ELR (cell line): ENCODE measurements around the gene FLT4.

Experiments
- DNase-seq: peaks from one replicate; pipeline ENCODE4 v3.0.0-alpha.2; 2015; ENCODE audit warnings: low read depth

Gene FLT4

DNA sequence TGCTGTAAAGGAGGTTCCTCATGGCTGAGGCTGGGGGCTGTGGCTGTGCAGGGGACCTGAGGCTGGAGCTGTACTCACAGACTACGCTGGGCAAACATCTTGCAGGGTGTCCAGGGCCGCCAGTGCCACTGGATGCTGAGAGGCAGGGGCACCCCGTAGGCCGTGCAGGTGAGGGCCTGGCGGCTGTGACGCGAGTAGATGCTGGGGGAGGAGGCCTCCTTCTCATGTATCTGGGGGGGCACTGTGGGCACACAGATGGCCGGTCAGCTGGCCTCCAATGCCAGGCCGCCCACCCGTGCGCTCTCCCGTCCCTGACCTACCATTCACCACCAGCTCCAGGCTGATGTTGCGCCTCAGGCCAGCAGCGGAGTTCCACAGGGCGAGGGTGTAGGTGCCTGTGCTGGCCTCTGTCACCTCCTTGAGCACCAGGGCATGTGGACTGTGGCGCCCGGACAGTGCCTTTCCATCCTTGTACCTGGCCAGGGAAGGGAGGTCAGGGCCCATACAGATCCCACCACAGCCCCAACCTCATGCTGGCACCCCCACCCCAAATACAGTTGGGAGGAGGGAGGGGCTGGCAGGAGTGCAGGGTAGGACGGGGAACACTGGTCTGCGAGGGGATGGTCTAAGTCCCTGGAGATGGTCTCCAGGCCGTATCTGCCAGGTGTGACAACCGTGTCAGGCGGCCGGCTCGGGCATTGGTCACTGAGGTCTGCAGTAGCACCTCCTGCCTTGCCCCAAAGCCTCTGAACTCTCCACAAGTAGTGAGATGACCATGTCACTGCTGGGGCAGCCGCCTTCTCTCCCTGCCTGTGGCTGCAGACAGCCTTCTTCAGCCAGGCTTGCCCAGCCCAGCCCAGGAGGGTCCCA, 23.4 kb downstream of the FLT4 start:
- DNase-seq = no peak

DNA sequence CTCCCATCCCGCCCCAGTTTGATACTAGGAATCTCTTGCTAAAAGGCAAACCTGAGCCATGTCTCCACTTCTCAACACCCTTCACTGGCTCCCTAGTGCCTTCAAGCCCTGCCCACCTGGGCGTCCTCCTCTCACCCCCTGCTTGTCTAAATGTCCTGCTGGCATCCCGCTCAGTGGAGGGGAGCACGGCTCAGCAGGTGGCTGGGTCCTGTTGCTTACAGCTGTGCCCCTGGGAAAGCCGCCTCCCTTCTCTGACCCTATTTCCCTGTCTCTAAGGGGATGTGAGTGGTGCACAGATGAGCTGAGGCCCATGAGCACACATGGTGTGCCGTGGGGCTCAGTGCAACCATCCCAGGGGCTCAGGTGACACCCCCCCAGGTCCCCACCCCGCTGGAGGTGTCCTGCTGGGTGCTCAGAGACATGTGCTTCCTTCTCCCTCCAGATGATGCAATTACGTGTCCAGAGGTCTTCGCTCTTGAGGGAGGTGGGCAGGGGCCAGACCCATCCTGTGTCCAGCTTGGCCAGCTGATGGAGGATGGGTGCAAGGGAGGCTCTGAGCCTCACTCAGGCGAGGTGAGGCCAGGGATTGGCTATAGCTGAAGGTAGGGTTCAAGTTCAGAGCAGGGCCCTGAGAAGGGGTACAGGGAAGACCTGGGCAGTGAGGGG, 24.1 kb downstream of the FLT4 start:
- no peak for DNase-seq

DNA sequence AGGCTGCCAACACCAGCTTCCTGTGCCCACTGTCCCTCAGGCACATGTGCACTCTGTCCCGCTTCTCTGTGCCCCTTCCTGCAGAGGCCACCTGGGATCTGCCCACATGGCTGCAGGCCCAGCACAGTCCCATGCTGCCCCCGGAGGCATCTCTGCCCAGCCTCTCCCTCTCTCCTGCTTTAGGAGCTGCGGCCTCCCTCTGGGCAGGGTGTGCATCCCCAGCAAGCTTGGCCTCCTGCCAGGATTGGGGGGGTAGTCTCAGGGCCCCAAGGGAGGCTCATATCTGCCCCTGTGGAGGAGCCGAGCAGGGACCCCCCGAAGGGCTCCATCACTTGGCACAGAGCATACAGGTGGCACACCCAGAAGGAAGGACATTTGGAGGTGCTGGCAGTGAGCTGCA, 24.8 kb downstream of the FLT4 start:
- DNase-seq = no peak

DNA sequence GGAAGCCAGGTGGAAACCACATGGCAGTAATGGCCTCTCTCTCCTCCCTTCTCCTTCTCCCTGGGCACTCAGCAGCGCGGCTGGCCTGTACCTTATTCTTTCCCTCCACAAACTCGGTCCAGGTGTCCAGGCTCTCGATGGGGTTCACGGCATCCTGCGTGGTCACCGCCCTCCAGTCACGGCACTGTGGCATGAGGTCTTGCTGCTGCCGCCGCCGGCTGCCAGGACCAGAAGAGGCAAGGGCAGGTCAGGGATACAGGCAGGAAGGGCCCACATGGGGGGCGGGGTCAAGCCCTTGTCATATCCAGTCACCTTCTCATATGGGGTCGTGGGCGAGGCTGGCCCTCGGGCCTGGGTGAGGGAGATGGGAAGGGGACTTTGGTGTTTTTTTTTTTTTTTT, 25.6 kb downstream of the FLT4 start:
- no peak for DNase-seq

DNA sequence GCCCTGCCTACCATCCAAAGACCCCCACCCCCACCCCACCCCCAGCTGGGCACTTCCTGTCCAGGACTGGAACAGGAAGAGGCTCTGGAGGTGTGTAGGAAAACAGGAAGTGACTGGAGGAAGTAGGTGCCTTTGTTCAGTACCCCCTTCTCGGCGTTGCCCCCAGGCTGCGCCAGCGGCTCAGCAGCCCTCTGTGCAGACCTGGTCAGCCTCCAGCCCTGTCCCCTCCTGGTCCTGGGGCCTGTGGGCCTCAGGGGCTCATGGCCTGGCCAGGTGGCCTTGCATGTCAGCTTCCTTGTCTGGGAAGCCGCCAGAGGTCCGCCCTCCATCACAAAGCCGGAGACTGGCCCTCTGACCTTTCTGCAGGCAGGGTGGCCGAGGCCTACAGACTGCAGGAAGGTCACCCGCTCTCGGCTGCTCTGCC, 26.0 kb downstream of the FLT4 start:
- DNase-seq = no peak

DNA sequence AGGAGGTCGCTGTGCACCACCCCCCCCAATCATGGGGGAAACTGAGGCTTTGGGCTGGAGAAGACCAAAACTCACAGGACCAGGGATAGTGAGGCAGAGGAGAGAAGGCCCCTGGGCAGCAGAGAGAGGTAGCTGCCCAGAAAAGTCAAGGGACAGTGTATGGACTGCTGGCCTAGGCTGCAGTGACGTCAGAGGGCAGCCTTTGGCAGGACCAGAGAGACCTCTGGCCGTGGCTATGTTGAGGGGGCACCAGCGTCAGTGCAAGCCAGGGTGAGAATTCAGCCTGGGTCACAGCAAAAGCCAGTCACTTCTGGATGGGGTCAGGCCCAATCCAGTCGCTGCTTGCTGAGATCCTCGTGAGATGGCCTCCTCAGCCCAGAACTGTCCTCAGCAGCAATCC, 26.5 kb downstream of the FLT4 start:
- no peak for DNase-seq

DNA sequence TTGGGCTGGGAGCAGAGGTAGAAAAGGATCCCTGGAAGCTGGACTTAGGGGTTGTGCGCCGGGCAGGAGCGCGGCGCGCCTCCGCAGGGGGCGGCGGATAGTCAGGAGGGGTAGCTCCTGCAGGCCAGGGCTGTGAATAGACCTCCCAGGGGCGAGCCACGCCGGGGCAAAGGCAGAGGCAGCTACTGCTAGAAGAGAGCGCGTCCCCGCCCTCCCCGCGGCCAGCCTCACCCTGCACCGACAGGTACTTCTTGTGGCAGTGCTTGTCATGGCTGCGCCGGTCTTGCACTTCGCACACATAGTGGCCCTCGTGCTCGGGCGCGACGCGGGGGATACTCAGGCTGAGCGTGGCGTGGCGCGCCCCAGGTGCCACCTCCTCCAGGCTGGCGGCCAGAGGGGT, 28.1 kb downstream of the FLT4 start:
- DNase-seq = no peak

DNA sequence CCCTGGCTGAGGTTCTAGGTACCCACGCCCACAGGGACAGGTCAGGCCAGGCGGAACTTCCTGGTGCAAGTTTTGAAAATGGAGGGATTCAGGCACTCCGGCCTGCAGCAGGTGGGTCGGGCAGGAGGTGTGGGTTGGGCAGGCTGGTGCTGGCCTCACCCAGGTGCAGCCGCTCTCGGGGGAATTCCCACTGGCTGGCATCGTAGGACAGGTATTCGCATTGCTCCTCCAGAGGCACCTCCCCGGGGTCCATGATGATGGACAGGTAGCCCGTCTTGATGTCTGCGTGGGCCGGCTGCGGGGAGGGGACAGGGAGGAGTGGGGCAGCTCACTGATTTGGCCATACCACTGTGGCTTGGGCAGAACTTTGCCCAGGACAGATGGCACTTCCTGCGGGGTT, 29.4 kb downstream of the FLT4 start:
- DNase-seq = no peak

DNA sequence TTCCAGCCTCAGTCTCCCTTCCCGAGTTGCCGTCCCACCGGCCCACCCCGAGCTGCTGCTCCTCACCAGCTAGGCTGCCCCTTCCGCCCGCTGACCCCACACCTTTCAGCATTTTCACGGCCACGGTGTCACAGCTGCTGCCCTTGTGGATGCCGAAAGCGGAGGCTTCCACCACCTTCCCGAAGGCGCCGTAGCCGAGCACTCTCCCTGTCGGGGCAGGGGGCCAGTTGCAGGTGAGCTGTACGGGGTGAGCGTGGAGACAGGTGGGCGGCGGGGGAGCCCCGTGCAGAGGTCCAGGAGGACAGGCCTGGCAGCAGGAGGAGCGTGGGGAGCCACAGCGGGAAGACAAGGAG, 29.9 kb downstream of the FLT4 start:
- DNase-seq = no peak

DNA sequence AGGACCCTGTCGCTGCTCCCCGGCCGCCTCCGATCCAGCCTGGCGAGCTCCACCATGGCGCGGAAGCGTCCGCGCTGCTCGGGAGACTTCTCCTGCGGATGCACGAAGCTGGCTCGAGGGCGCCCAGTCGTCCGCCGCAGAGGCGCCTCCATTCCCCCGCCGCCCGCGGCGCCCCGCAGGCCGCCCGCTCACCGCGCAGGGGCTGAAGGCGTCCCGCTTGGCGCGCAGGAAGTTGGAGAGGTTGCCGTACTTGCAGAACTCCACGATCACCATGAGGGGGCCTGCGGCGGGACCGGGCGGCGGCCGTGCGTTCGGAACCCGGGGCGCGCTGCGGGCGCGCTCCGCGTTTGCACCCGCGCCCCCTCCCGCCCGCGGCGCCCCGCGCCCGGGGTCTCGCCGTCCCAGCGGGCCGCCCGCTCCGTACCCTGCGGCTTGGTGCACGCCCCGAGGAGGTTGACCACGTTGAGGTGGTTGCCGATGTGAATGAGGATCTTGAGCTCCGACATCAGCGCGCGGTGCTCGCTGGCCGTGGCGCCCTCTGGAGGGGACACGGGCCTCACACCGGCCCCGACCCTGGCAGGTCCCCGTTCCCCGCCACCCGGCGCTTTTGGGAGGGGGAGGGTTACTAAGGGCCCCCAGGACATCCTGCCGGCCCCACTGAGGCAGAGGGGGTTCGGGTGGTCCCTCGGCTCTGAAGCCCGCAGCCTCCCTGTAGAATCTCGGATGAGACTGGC, 30.4 kb downstream of the FLT4 start:
- DNase-seq = peak; percentile 28

DNA sequence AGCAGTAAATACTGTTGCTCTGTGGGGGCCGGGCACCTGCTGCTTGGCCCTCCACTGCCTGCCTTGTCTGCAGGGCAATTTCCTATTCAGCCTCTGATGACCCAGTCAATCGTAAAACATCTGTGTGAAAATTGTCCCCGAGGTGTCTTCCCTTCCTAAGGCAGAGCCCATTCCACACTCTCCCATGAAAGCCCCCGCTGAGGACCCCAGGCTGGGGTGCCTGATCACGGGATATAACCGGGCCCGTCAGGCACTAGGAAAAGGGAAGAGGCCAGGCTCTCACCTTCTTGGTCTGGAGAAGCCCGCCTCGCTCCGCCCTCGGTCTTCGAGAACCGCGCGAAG, 30.9 kb downstream of the FLT4 start:
- no peak for DNase-seq

DNA sequence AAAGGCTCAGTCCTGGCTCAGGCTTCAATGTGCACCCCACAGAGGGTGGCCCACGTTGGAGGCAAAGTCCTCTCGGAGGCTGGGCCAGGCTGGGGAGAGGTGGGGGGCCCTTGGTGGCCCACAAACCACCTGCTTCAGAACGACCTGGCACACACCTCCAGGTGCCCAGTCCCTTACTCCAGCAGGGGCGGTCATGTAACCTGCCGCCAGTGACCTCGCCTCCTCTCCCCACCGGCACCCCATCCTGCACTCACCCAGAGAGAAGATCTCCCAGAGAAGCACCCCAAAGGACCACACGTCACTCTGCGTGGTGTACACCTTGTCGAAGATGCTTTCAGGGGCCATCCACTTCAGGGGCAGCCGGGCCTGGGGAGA, 35.6 kb downstream of the FLT4 start:
- DNase-seq = no peak

DNA sequence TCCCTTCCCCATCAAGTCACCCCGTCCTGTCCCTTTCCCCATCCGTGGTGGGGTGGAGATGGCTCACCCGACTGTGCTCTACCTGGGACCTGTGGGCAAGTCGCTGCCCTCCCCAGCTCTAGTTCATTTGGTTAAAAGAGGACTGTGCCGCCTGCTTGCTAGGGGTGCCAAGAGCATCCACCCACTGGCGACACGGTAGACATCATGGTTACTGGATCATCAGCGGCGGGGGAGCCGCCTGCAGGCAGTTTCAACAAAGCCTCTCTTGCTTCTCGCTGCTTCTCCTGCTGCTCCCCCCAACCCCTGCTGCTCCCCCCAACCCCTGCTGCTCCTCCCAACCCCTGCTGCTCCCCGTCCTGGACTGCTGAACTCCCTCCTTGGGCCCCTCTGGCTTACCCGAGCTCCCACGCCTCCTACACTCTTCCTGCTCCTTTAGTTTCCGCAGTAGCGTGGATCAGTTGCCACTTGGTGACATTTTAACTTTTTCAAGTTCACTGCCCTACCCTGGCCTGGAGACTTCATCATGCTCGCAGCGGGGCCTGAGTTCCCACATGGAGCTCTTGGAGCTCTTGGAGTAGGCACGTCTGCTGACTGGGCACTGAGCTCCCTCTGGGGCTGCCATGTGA, 36.1 kb downstream of the FLT4 start:
- DNase-seq = no peak

DNA sequence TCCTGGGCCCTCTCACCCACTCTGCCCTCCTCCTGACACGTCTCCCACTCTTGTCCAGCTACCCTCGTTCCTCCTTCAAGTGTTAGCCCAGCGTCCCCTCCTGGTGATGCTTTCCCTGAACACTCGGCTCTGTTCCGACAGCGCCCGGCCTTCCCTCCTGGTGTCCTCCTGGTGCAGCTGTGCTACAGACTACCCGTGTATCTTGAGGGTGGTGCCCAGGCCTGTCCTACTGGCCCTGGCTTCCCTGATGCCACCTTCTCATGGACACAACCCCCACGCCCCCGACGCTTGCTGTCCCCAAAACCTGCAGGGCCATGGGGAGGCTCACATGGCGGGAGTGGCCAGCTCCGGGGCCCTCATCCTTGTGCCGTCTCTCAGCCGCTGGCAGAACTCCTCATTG, 36.7 kb downstream of the FLT4 start:
- no peak for DNase-seq

DNA sequence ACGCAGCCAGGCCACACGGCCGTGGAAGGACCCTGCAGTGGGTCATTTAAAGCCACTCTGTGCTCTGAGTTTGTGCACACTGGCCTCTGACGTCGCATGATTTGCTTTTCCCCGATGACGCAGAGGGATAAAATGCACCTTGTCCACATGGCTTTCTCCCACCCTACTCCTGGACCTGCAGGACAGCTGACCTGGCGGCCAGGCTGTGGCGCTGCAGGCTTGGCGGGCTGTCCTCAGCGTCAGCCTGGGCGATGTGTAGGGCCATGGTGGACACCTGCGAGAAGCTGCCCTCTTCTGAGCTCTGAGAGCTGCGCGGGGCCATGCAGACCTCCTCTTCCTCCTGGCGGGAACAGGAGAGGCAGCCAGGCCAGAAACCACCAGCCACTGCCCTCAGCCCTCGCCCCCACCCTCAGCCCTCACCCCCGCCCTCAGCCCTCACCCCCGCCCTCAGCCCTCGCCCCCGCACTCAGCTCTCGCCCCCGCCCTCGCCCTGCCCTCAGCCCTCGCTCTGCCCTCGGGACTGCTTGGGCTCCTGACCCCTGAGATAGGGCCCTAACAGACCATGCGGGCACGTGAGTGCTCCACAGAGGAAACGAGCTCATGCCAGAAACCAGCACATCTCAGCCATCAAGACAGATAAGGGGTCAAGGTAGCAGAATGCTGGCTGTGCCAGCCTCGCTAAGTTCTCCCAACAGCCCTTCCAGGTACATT, 38.1 kb downstream of the FLT4 start:
- no peak for DNase-seq

DNA sequence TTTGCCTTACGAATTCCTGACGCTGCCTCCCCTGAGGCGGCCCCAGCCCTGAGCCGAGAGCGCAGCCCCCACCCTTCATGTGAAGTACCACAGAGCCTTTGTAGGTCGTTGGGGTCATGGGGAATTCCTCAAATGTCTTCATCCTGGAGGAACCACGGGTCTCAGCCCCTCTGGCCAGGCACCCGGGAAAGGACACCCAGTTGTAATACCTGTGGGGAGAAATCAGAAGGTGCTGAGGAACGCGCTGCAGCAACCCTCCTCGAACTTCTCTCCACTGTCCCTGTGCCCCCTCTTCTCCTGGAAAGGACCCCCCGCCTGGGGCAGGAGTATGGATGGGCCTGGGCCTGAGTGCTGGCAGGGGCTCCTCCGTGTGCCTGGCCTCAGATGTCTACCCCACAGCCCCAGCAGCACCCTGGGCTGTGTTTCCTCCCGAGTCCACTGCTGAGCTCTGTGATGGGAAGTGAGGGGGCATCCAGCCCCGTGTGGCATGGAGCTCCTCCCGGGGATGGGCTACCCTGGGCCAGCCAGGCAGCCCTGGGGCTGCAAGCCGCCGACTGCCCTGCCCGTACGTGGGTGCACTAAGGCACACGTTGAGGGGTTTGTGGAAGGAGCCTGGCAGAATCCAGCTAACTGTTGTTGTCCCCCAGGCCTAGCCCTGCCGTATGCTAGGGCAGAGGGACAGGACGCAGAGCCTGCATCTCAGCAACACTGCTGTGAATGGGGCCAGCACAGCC, 39.4 kb downstream of the FLT4 start:
- DNase-seq = no peak

DNA sequence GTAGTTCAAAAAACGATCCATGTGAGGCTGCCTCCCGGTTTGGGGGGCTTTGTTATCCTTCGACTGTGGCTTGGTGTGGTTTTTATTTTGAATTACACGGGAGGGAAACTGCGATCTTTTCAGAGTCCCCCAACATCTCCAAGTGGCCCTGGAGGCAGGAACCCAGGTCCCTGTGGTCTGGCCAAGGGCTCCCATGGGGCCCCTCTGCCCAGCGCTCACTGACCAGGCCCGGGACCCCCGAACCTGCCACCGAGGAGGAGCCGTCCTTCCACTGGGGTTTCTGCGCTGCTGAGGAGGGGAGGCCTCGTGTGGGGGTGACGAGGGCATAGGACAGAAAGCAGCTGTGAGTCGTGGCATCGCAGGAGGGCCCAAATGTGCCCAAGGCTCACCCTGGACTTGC, 40.0 kb downstream of the FLT4 start:
- no peak for DNase-seq

DNA sequence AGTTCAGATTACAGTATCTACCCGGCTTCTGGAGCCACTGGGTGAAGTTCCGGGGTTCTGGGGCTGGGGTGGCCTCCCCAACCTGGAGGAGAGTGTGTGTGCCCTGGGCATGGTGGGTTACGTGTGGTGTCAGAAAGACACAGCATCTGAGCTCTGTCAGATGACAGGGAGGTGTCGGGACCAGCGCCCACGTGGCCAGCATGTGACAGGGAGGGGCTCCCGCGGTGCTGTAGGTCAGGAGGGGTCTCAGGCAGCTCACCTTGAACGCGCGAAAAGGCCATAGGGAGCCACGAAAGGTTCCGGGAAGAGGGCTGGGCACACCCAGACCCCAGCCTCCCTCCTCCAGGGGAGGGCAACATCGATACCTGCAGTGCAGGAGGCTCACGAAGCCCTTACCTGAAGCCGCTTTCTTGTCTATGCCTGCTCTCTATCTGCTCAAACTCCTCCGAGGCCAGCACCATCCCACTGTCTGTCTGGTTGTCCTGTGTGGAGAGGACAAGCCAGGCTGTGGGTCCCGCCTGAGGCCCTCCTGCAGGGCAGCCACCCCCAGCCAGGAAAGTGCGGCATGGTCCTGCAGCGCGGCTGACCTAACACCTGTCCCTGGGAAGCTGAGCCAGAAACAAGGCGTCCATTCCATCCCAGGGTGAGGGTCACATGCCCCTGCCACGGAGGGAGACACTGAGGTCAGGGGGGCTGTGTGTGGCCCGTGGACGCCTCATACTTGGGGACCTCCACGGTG, 40.7 kb downstream of the FLT4 start:
- DNase-seq = no peak

DNA sequence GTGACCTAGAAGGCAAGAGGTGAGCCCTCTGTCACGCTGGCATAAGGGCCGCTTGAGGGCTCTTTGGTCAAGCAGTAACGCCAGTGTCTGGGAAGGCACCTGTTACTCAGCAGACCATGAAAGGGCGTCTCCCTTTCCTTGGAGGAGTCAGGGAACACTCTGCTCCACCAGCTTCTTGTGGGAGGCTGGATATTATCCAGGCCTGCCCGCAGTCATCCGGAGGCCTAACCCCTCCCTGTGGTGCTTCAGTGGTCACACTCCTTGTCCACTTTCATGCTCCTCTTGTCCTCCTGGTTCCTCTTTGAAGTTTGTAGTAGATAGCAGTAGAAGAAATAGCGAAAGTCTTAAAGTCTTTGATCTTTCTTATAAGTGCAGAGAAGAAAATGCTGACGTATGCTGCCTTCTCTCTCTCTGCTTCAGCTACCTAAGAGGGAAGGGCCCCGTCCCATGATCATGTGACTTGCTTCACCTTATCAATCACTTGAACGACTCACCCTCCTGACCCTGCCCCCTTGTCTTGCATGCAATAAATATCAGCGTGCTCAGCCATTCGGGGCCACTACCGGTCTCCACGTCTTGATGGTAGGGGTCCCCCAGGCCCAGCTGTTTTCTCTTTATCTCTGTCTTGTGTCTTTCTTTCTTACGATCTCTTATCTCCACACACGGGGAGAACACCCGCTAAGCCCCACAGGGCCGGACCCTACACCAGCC, 41.4 kb downstream of the FLT4 start:
- no peak for DNase-seq

DNA sequence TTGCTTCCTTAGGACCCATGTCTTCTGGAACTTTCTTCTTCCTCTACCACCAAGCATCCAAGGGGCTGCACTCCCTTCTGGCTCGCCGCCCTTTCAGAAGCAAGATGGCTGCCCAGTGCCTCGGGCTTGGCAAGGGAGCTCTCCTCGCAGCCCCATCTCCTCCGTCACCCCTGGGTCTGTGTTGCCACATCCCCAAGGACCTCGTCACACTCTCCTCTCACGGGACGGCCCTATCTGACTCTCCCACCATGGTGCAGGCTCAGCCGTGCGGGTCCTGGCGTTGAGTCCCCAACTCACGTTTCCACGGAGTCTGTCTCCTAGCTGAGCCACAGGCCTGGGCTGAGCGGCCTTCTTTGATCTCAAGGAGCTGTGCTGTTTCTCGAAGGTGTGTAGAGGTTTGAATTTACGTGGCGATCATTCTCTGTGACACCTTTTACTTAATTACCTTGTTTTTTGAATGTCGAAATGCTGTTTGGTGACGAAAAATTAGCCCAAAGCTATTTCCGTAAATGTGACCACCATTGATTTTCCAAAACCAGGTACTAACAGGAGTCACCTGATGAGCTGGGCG, 43.1 kb downstream of the FLT4 start:
- DNase-seq = no peak
